Measurements from ENCODE around the gene IL17RD.

IL17RD gene

GRCh38 chr3:57093971-57094535 is 71.1 kb downstream of the IL17RD start:
- in situ Hi-C loops (cut with MboI; ENCODE audit: low sequenced_read_pairs, unreplicated experiment), result no loop called here
- DNase-seq (ENCODE audit: low spot score), result no peak
- no peak for TF ChIP-seq CTCF (IDR thresholded peaks at IDR 0.05; ENCODE audit: borderline replicate concordance, control extremely low read depth, extremely low read depth, insufficient read depth, missing control alignments)

- no peak for DNase-seq (ENCODE audit: low spot score)
- in situ Hi-C loops (cut with MboI; ENCODE audit: low sequenced_read_pairs, unreplicated experiment), result no loop called here
- TF ChIP-seq CTCF (IDR thresholded peaks at IDR 0.05; ENCODE audit: borderline replicate concordance, control extremely low read depth, extremely low read depth, insufficient read depth, missing control alignments), result no peak
Measured at GRCh38 chr3:57093489-57093888, 71.7 kb downstream of the IL17RD start.

- DNase-seq (ENCODE audit: low spot score), result no peak
- in situ Hi-C loops (cut with MboI; ENCODE audit: low sequenced_read_pairs, unreplicated experiment), result no loop called here
- no peak for TF ChIP-seq CTCF (IDR thresholded peaks at IDR 0.05; ENCODE audit: borderline replicate concordance, control extremely low read depth, extremely low read depth, insufficient read depth, missing control alignments)
Measured at GRCh38 chr3:57091521-57092273, 73.5 kb downstream of the IL17RD start.

GRCh38 chr3:57089043-57089442 is 76.1 kb downstream of the IL17RD start:
- no peak for DNase-seq (ENCODE audit: low spot score)
- TF ChIP-seq CTCF (IDR thresholded peaks at IDR 0.05; ENCODE audit: borderline replicate concordance, control extremely low read depth, extremely low read depth, insufficient read depth, missing control alignments), result no peak
- in situ Hi-C loops (cut with MboI; ENCODE audit: low sequenced_read_pairs, unreplicated experiment), result no loop called here

DNA sequence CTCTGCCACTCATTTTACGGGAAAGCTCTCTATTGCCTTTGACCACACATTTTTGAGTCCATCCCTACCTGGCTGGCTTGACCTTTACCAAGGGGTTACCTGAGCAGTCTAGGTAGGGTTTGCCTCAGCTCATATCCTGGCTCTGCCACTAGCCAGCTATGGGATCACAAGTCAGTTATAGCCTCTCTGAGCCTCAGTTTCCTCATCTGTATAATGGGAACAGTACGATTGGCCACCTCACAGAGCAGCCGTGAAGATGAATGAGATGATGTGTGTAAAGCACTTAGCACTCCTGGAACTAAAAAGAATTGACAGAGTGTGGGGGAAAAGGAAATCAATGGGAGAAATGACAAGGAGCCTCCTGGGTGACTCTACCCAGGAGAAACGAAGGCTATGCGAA is 76.7 kb downstream of the IL17RD start:
- in situ Hi-C loops (cut with MboI; ENCODE audit: low sequenced_read_pairs, unreplicated experiment), result no loop called here
- TF ChIP-seq CTCF (IDR thresholded peaks at IDR 0.05; ENCODE audit: borderline replicate concordance, control extremely low read depth, extremely low read depth, insufficient read depth, missing control alignments), result no peak
- no peak for DNase-seq (ENCODE audit: low spot score)

DNA sequence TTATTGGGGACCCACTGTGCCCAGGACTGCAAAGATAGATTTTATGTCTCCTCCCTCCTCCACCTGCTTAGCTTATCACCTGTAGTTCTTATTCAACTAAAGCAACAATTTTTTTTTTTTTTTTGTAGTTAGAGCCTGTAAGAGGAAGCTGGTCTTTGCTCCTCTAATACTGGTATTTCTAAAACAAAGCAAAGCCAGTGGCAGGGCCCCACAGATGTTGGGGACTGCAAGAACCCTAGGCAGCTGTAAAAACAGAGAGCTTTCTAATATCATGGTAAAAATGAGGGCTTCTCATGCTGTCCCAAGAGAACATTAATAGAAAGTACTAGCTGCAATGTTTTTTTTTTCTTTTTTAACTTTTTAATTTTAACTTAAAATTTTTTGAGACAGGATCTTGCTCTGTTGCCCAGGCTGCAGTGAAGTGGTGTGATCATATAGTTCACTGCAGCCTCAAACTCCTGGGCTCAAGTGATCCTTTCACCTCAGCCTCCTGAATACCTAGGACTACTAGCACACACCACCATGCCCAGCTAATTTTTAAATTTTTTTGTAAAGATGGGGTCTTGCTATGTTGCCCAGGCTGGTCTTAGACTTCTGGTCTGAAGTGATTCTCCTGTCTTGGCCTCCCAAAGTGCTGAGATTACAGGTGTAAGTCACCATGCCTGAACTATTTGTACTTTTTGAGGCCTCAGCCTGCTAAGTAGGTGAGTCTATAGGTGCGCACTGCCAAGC is 77.6 kb downstream of the IL17RD start:
- DNase-seq (ENCODE audit: low spot score), result no peak
- in situ Hi-C loops (cut with MboI; ENCODE audit: low sequenced_read_pairs, unreplicated experiment), result no loop called here
- no peak for TF ChIP-seq CTCF (IDR thresholded peaks at IDR 0.05; ENCODE audit: borderline replicate concordance, control extremely low read depth, extremely low read depth, insufficient read depth, missing control alignments)

All from GM13976 (cell line).